Endodermal cell (in vitro differentiated cells): Measurements from ENCODE around the gene PTGS1. TPM values are rescaled to one million over a fixed set of nuclear protein-coding genes. Genes with fewer than 3 reads are reported as not detected.
A peak's percentile ranks its signal among the peaks of the same experiment; 100 is the strongest.

Experiments
- DNase-seq: peaks from one replicate; pipeline ENCODE4 v3.0.0-alpha.2; 2017
- H3K27ac ChIP-seq: 2 replicates; pipeline ENCODE4 v1.5.1; 2013; ENCODE audit warnings: mild to moderate bottlenecking, low read depth, low read length, moderate library complexity
- H3K27me3 ChIP-seq: 2 replicates; pipeline ENCODE4 v1.6.1; 2013; ENCODE audit warnings: mild to moderate bottlenecking, low read length, moderate library complexity; ENCODE audit not compliant: insufficient read depth, control insufficient read depth, poor library complexity, severe bottlenecking
- H3K36me3 ChIP-seq: 2 replicates; pipeline ENCODE4 v1.7.0; 2013; ENCODE audit warnings: mild to moderate bottlenecking, low read length, moderate library complexity; ENCODE audit not compliant: control insufficient read depth, insufficient read depth
- H3K4me1 ChIP-seq: one replicate; pipeline ENCODE4 v1.7.0; 2013; ENCODE audit warnings: low read length; ENCODE audit not compliant: control insufficient read depth, insufficient read depth
- H3K4me3 ChIP-seq: 2 replicates; pipeline ENCODE4 v1.5.1; 2013; ENCODE audit warnings: mild to moderate bottlenecking, low read length, moderate library complexity
- H3K9ac ChIP-seq: 2 replicates; pipeline ENCODE4 v1.6.1; 2013; ENCODE audit warnings: mild to moderate bottlenecking, low read length, moderate library complexity; ENCODE audit not compliant: poor library complexity, severe bottlenecking; ENCODE audit errors: extremely low read depth
- H3K9me3 ChIP-seq: 2 replicates; pipeline ENCODE4 v1.6.1; 2013; ENCODE audit warnings: mild to moderate bottlenecking, low read length, moderate library complexity; ENCODE audit not compliant: control insufficient read depth
- H3K27ac Mint-ChIP-seq: 2 replicates; pipeline ENCODE4 v1.8.0; 2020; ENCODE audit warnings: mixed read lengths
- H3K27me3 Mint-ChIP-seq: 2 replicates; pipeline ENCODE4 v1.8.0; 2021; ENCODE audit warnings: mild to moderate bottlenecking, mixed read lengths; ENCODE audit not compliant: insufficient read depth
- H3K36me3 Mint-ChIP-seq: 2 replicates; pipeline ENCODE4 v1.8.0; 2020; ENCODE audit warnings: low read depth, mixed read lengths
- H3K4me1 Mint-ChIP-seq: 2 replicates; pipeline ENCODE4 v1.8.0; 2020; ENCODE audit warnings: mixed read lengths
- H3K4me3 Mint-ChIP-seq: 2 replicates; pipeline ENCODE4 v1.8.0; 2020; ENCODE audit warnings: mild to moderate bottlenecking, moderate library complexity, mixed read lengths
- H3K9me3 Mint-ChIP-seq: 2 replicates; pipeline ENCODE4 v1.8.0; 2020; ENCODE audit warnings: mild to moderate bottlenecking, mixed read lengths
- CTCF ChIP-seq: fragments of 200-600 bp; sonication (generic); conservative IDR thresholded peaks from 2 replicates; pipeline ENCODE4 v1.5.0; 2021; ENCODE audit warnings: antibody characterized with exemption, mild to moderate bottlenecking
- WGBS, 2 experiments: methylation state at CpG; one replicate each; pipeline versions ENCODE4 v1.1.5 to v1.1.7; 2013; ENCODE audit warnings: missing lambda C conversion rate in 2 of 2, mixed read lengths in 1 of 2; ENCODE audit not compliant: insufficient coverage in 1 of 2, insufficient read length in 1 of 2; 5-methylcytosine and 5-hydroxymethylcytosine counted together
- total RNA-seq, 2 donors: library from RNA; stranded (reverse); fragmentation: NEBNext Ultra II Directional in 1 of 2; extraction: Animal tissue kit (Norgen Biotek cat#: 25700) in 1 of 2; gene quantifications; 2 replicates in 1 of 2; 3 replicates in 1 of 2; pipeline ENCODE4 v1.2.1, GENCODE V29; 2021

Gene PTGS1
- total RNA-seq, 2 donors from 2014 or later, result 0.84 to 1.1 TPM

GRCh38 chr9:122379340-122379739 lies 8.5 kb downstream of the PTGS1 start:
- no peak overlapping the region for H3K27ac ChIP-seq
- TF ChIP-seq CTCF, result peak; percentile 83

GRCh38 chr9:122380293-122380692 lies 9.5 kb downstream of the PTGS1 start:
- H3K36me3 ChIP-seq, result no peaks in the 10 kb centered on the region
- Mint-ChIP-seq H3K4me1 (peaks cover 13% of the 10 kb centered on the region), H3K27me3 (peaks cover 8% of the 10 kb centered on the region), H3K36me3 (no peaks in the 10 kb centered on the region), H3K4me3 (no peak overlapping the region), H3K27ac (no peak overlapping the region), H3K9me3 (peaks cover 5% of the 10 kb centered on the region)
- peaks cover 9% of the 10 kb centered on the region for H3K4me1 ChIP-seq
- no peak overlapping the region for H3K9ac ChIP-seq
- no peak overlapping the region for H3K4me3 ChIP-seq
- TF ChIP-seq CTCF, result no peak
- no peak overlapping the region for H3K27ac ChIP-seq
- no peak for DNase-seq
- 88 to 100% methylated on average over 1 to 4 of the region's 4 CpGs for WGBS, 2 experiments
- no peaks in the 10 kb centered on the region for H3K27me3 ChIP-seq
- H3K9me3 ChIP-seq, result no peaks in the 10 kb centered on the region

More at GRCh38 chr9:122379340-122379739, 8.5 kb downstream of the PTGS1 start:
- peaks cover 19% of the 10 kb centered on the region for H3K4me1 Mint-ChIP-seq
- no peak overlapping the region for H3K4me3 ChIP-seq
- peaks cover 5% of the 10 kb centered on the region for H3K9me3 Mint-ChIP-seq
- 53 to 55% methylated on average over 1 of the region's 1 CpG for WGBS, 2 experiments
- peaks cover 7% of the 10 kb centered on the region for H3K27me3 ChIP-seq
- no peaks in the 10 kb centered on the region for H3K9me3 ChIP-seq
- H3K27ac Mint-ChIP-seq, result no peak overlapping the region
- H3K27me3 Mint-ChIP-seq, result peaks cover 6% of the 10 kb centered on the region
- H3K36me3 ChIP-seq, result no peaks in the 10 kb centered on the region
- no peaks in the 10 kb centered on the region for H3K36me3 Mint-ChIP-seq
- H3K4me3 Mint-ChIP-seq, result no peak overlapping the region
- DNase-seq, result peak; percentile 75
- H3K4me1 ChIP-seq, result peaks cover 9% of the 10 kb centered on the region
- no peak overlapping the region for H3K9ac ChIP-seq

GRCh38 chr9:122381206-122381950 lies 10.6 kb downstream of the PTGS1 start:
- TF ChIP-seq CTCF, result no peak
- 92% methylated on average over 7 to 14 of the region's 14 CpGs for WGBS, 2 experiments
- no peak overlapping the region for H3K4me3 ChIP-seq
- H3K36me3 Mint-ChIP-seq, result no peaks in the 10 kb centered on the region
- peaks cover 10% of the 10 kb centered on the region for H3K27me3 Mint-ChIP-seq
- H3K9me3 Mint-ChIP-seq, result peaks cover 5% of the 10 kb centered on the region
- peaks cover 4% of the 10 kb centered on the region for H3K4me1 ChIP-seq
- H3K27ac ChIP-seq, result no peak overlapping the region
- no peaks in the 10 kb centered on the region for H3K36me3 ChIP-seq
- peaks cover 4% of the 10 kb centered on the region for H3K4me1 Mint-ChIP-seq
- H3K27ac Mint-ChIP-seq, result no peak overlapping the region
- H3K9ac ChIP-seq, result no peak overlapping the region
- H3K27me3 ChIP-seq, result no peaks in the 10 kb centered on the region
- DNase-seq, result no peak
- no peak overlapping the region for H3K4me3 Mint-ChIP-seq
- no peaks in the 10 kb centered on the region for H3K9me3 ChIP-seq
